ENCODE results near the gene KRT85.

DNA sequence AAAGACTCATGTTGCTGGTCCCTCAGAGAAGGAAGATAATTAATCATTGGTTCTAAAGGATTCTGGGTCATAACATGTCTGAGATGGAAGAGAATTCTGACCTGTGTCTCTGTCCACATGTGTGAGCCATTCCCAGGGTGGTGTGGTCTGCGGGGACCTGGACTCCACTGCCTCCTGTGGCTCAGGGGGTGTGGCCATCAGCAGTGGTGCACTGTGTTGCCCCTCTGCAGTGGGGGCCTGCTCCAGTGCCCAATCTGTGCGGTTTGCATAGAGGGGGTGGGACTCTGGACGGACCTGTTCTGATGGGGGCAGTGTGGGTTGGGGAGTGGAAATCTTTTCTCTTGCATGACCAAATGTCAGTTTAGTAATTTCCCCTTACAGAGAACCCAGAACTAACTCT is 13.5 kb downstream of the KRT85 start:
- TF ChIP-seq, protein P1, sequence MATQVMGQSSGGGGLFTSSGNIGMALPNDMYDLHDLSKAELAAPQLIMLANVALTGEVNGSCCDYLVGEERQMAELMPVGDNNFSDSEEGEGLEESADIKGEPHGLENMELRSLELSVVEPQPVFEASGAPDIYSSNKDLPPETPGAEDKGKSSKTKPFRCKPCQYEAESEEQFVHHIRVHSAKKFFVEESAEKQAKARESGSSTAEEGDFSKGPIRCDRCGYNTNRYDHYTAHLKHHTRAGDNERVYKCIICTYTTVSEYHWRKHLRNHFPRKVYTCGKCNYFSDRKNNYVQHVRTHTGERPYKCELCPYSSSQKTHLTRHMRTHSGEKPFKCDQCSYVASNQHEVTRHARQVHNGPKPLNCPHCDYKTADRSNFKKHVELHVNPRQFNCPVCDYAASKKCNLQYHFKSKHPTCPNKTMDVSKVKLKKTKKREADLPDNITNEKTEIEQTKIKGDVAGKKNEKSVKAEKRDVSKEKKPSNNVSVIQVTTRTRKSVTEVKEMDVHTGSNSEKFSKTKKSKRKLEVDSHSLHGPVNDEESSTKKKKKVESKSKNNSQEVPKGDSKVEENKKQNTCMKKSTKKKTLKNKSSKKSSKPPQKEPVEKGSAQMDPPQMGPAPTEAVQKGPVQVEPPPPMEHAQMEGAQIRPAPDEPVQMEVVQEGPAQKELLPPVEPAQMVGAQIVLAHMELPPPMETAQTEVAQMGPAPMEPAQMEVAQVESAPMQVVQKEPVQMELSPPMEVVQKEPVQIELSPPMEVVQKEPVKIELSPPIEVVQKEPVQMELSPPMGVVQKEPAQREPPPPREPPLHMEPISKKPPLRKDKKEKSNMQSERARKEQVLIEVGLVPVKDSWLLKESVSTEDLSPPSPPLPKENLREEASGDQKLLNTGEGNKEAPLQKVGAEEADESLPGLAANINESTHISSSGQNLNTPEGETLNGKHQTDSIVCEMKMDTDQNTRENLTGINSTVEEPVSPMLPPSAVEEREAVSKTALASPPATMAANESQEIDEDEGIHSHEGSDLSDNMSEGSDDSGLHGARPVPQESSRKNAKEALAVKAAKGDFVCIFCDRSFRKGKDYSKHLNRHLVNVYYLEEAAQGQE (IDR thresholded peaks at IDR 0.05; ENCODE audit: insufficient read depth in 1 of 2, low read depth in 2 of 2, low read length in 2 of 2) = no peak
- TF ChIP-seq POLR2AphosphoS5 (IDR thresholded peaks at IDR 0.05; ENCODE audit: low read depth, low read length) (no peak), TAF1 (IDR thresholded peaks at IDR 0.05; ENCODE audit: borderline replicate concordance, insufficient read depth, low read length) (no peak)
